Measurements from ENCODE around the gene FBXO39.
"Not testable (repeated sequence)": the region's sequence is repeated elsewhere in the genome, so short reads cannot be mapped to it uniquely, and the experiment has no call there.

The FBXO39 gene

DNA sequence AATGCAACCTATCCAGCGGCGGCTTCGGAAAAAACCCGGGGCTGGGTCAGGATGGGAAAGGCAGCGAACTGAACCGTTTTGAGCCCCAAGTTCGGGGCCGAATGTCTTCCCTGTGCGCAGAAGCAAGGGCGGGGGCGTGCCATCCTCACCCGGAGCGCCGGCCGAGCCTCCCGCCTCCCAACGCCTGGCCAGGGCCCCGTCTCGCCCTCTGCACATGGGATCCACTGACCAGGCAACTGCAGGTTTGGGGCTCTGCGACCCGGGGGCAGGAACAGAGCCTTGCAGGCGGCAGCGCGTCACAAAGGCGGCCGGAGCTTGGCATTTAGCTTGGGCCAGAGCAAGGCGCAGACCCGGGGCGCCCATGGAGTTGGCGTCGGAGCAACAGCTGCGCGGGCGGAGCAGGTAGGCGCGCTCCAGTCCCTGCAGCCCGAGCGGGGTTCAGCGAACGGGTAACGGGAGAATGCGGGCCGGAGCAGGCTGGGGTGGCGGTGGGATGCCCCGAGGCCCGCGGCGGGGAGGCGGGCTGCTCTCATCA lies at the start of gene FBXO39:
Gene FBXO39 (plus strand): TSS at position 345 of the 535 bp plus-strand sequence. CDS start 3,654 bp downstream, outside the sequence.
- FAIRE-seq (no peak), DNase-seq (ENCODE audit: insufficient read length, low spot score) (no peak)

DNA sequence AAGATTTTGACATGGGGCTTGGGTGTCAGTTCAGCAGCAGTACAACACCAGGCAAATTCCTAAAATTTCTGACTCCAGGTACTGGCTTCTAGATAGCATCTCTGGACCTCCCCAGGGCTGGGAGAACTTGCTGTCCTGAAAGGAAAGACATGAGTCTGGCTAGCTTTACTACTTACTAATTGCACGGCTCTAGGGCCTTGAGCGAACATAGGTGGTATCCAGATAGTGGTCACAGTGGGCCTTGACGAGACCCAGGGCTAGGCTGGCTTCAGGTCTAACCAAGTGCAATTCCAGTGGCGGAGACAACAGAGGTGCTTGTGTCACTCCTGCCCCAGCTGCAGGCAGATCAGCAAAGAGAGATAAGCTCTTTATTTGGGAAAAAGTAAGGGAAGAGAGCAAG lies 46.5 kb upstream of the FBXO39 start:
- DNase-seq (ENCODE audit: insufficient read length, low spot score) (no peak), FAIRE-seq (no peak)

DNA sequence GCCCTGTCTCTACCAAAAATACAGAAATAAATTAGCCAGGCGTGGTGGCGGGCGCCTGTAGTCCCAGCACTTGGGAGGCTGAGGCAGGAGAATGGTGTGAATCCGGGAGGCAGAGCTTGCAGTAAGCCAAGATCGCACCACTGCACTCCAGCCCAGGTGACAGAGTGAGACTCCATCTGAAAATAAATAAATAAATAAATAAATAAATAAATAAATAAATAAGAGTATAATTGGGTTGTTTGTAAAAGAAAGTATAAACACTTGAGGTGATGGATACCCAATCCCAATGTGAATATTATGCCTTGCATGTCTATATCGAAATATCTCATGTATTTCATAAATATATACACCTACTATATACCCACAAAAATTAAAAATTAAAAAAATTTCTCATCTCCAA lies 29.4 kb upstream of the FBXO39 start:
- not testable (repeated sequence) for FAIRE-seq

DNA sequence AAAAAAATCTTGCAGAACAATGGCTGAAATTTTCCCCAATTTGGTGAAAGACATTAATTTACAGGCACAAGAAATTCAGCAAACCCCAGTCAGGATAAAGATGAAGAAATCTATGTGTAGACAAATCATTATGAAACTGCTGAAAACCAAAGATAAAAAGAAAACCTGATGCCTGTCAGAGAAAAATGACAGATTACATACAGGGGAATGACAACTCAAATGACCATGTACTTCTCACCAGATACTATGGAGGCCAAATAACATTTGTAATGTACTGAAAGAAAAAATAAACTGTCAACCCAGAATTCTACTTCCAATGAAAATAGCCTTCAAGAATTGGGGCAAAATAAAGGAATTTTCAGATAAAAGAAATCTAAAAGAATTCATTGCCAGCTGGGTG lies 27.4 kb upstream of the FBXO39 start:
- FAIRE-seq (no peak), DNase-seq (ENCODE audit: insufficient read length, low spot score) (no peak)

More for the DNA sequence above, 29.4 kb upstream of the FBXO39 start:
- not testable (repeated sequence) for DNase-seq (ENCODE audit: insufficient read length, low spot score)

DNA sequence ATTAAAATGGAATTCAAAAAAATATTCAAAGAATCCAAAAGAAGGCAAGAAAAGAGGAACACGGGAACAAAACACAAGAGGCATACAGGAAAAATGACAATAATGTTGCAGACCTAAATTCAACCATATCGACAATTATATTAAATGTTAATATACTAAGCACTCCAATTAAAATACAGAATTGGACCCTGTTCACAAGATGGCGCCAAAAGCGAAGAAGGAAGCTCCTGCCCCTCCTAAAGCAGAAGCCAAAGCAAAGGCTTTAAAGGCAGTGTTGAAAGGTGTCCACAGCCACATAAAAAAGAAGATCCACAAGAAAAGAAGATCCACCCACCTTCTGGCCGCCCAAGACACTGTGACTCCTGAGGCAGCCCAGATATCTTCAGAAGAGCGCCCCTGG lies 26.5 kb upstream of the FBXO39 start:
- FAIRE-seq: no peak
- DNase-seq (ENCODE audit: insufficient read length, low spot score): no peak

DNA sequence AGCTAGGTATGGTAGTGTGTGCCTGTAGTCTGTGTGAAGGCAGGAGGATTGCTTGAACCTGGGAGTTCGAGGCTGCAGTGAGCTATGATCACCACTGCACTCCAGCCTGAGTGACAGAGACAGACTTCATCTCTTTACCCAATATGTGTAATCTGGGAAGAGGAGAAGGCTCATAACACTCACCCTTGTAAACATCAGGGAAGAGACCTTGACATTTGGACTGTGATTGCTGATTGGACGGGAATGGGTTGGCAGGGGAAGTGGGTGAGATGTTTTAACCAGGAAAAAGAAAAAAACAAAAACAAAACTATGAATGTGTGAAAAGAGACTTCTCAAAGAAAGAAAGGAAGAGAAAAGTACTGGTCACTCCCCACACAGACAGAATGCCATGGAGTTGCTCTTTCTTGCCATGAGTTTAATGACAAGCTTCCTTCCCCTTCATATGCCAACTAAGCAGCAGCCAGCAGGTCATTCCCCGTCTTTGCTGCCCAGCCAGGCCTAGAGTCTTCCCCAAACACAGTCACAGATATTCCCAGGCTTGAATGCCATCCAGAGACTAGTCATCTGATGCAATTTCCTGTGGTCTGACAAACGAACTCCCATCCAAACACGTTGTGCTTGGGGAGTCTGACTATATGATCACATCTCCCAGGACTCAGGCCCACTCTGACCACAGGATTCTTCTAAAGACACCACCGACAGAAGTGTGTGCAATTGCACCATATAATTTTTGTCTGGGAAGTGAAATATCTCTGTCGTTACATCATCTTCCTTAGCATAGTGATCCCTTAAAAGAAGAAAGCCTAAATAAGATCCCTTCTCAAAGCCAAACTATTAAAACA lies 23.7 kb upstream of the FBXO39 start:
- FAIRE-seq (no peak), DNase-seq (ENCODE audit: insufficient read length, low spot score) (no peak)

DNA sequence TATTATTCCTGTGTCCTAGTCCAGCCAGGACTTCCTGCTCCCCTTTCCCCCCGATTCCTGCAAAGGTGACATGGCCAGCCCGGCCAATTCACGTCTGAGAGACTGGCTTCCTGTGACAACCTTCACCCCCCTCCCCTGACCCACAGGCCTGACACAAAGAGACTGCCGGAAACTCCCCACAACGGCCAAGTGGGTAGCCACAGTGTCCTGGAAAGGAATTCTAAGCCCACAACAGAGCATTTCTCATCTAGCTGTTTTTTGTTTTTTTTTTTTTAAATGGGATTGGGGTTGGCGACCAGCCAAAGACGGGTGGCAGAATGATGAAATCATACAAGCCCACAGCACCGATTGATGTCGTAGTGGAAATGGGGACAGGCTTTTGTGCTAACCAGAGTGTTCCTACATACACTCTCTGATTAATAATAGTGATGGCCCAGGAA lies 23.0 kb upstream of the FBXO39 start:
- DNase-seq (ENCODE audit: insufficient read length, low spot score) (no peak), FAIRE-seq (no peak)

DNA sequence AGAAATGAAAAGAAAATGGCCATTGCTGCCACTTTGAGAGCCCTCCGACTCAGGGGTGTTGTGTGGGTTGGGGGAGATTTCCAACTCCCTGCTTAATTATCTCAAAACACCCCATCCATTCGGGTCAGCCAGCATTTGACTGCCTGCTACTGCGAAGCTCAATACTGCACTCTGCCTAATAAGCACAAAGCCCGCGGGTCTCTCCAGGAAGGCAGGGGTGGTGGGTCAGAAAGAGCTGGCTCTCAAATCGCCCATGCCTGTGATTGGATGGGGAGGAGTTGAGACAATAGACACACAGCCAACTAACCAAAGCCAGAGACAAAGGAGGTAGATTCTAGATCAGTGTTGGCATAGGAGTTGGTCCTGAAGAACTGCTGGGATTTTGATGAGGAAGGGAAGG lies 22.5 kb upstream of the FBXO39 start:
- peak; percentile 26 for FAIRE-seq

DNA sequence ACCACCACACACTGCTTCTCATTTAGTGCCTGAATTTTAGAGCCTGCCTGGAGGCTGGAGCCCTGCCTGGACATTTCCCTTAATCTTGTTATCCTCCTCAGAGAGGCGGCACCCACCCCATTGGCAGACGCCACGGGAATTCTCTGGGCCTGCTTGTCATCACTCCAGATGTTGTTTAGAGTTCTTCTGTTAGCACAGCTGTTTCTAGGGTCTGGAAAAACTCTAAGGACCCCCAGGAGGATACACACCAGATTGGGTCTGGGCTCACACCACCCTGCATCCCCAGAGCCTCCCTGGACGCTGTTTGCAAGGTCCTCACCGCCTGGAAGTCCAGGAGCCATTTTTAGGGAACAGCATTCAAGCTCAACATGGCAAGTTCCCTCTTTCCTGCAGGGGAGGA lies 20.7 kb upstream of the FBXO39 start:
- DNase-seq (ENCODE audit: insufficient read length, low spot score) (no peak), FAIRE-seq (no peak)

More for the DNA sequence above, 22.5 kb upstream of the FBXO39 start:
- no peak for DNase-seq (ENCODE audit: insufficient read length, low spot score)

DNA sequence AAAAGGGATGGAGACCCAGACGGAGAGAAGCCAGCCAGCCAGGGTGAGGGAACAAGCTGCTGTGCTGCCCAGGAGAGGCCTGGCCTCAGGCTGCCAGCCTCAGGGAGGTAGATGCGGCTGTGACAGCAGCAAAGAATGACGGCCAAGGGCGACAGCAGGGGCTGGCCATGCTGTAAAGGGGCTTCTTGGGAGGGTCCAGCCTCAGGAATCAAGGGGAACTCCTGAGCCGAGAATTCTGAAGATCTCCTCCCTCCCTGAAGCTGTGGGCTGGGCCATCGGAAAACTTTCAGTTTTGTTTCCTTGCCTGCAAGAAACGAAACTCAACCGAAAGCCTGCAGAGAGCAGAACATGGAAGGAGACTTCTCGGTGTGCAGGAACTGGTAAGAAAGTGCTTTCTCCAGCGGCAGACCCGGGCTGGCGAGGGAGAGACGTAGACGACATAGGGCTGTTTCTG lies 20.3 kb upstream of the FBXO39 start, which contains the start of gene XAF1:
Gene XAF1 (plus strand): TSS at position 316 of the 454 bp plus-strand sequence. CDS start 33 bp downstream, at position 349.
- DNase-seq (ENCODE audit: insufficient read length, low spot score): no peak
- peak; percentile 99 for FAIRE-seq

DNA sequence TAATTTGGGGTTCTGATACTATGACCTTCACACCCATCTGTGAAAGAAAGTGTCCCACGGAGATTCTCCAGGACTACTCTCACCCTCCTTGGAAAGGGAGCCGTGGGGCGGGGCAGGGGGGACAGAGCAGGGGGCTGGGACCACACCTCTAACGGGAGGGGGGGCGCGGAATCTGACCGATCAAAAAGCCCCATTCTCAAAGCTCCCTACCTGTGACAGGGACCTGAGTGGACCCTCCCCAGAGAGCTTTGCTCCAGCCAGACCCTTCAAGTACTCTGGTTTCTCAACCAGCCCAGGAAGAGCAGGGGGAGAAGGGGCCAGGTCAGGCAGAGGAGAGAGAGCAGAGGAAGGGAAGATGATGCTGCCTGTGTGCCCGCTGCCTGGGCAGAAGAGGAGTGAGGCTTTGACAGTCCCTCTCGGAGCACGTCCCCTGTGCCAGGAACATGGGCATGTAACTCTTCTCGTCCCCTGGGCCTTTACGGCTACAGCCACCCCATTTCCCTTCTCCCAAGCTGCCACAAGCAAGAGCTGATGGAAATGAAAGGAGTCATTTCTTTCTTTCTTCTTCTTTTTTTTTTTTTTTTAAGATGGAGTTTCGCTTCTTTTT lies 19.5 kb upstream of the FBXO39 start:
- no peak for FAIRE-seq

DNA sequence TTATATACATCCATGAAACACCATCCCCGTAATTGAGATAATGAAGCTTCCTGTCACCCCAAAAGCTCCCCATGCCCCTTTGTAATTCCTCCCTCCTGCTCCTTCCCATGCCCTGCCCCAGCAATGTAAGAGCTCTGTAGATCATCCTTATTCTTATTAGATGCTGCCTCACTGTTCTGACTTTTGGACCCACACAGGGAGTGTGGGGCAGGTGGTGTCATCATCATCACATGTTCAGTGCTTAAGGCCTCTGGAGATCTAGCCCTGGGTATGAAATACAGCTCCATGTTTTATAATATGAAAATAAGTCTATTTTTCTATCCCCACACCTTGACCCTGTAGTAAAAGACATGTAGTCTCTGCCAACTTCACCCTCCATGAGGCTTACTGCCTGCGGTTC lies 18.3 kb upstream of the FBXO39 start:
- DNase-seq (ENCODE audit: insufficient read length, low spot score) (no peak), FAIRE-seq (peak; percentile 69)

More for the DNA sequence above, 19.5 kb upstream of the FBXO39 start:
- DNase-seq (ENCODE audit: insufficient read length, low spot score): no peak

DNA sequence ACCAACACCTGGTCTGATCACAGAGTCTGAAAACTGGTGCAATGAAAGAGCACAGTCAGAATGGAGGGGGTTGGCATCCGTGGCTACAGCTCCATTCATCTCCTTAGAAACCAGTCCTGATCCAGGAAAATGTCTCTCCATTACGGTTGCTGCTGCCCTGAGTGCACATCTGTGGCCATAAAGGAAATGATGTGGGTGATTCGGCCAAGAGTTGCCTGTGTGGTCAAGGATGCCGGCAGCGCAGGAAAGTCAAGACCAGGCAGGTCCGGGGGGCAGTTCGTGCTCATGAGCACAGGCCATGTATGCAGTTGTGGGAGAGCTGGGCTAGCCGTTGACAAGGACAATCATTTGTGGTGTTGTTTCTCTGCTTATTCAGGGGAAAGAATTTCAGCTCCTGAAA lies 14.2 kb upstream of the FBXO39 start:
- no peak for FAIRE-seq

DNA sequence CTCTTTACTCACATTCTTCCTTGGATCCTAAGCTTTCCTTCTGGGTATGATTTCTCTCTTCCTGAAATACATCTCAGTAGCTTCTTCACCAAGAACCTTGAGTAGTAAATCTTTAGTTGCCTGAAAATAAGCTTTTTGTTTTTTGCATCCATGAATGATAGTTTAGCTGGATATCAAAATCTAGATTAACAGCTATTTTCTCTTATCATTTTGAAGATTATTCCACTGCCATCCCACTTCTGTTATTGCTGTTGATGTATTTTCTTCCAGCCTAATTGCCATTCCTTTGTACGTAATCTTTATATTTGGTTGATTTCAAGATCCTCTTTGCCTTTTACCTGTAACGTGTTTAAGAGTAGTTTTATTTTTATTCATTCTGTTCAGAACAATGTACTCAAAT lies 7.6 kb upstream of the FBXO39 start:
- FAIRE-seq (no peak), DNase-seq (ENCODE audit: insufficient read length, low spot score) (no peak)

More for the DNA sequence above, 14.2 kb upstream of the FBXO39 start:
- DNase-seq (ENCODE audit: insufficient read length, low spot score): no peak

DNA sequence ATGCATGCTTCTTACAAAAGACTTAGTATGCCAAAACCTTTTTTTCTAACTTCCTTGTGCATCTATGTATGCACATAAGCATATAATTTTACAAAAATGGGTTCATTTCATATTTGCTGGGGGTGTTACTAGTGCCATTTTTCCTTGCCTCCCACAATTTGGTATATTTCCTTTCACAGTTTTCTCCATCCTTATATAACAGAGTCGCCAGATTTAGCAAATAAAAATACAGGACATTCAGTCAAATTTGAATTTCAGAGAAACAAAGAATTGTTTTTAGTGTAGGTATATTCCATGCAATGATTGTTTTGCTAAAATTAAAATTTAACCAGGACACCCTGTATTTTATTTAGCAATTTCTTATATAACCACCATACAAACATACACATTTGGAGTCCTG lies 4.0 kb upstream of the FBXO39 start:
- no peak for DNase-seq (ENCODE audit: insufficient read length, low spot score)
- no peak for FAIRE-seq

DNA sequence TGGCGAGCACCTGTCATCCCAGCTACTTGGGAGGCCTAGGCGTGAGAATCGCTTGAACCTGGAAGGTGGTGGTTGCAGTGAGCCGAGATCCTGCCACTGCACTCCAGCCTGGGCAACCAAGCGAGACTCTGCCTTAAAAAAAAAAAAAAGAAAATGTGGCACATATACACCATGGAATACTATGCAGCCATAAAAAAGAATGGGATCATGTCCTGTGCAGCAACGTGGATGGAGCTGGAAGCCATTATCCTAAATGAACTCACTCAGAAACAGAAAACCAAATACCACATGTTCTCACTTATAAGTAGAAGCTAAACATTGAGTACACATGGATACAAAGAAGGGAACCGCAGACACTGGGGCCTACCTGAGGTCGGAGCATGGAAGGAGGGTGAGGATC lies 1.1 kb upstream of the FBXO39 start:
- FAIRE-seq; DNase-seq (ENCODE audit: insufficient read length, low spot score): not testable (repeated sequence)

DNA sequence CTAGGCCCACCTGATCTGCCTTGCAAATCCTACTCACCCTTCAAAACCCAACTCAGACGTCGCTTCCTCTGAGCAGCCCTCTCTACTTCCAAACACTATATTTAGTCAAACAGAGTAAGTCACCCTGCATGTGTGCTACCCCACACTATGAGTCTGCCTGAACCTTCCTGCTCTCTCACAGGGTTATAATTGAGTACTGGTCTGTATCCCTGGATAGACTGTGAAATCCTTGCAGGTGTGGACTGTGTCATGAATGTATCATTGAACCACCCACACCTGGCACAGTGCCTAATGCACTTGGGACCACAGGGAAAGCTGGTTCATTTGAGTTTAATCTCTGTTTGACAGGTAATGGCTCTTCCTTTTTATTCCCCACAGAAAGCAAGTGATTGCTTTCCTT lies 3.4 kb downstream of the FBXO39 start:
- FAIRE-seq (no peak), DNase-seq (ENCODE audit: insufficient read length, low spot score) (no peak)

DNA sequence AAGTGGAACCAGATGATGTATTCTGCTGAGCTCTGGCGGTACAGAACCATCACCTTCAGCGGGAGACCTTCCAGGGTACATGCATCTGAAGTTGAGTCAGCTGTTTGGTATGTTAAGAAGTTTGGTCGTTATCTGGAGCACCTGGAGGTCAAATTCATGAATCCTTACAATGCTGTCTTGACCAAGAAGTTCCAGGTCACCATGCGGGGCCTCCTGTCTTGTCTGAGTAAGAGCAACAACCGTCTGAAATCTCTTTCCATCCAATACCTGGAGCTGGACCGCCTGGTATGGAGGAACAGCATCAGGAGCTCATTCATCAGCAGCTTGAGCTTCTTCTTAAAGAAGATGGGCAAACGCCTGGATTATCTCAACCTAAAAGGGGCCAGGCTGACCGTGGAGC lies 4.0 kb downstream of the FBXO39 start:
- FAIRE-seq (no peak), DNase-seq (ENCODE audit: insufficient read length, low spot score) (no peak)

DNA sequence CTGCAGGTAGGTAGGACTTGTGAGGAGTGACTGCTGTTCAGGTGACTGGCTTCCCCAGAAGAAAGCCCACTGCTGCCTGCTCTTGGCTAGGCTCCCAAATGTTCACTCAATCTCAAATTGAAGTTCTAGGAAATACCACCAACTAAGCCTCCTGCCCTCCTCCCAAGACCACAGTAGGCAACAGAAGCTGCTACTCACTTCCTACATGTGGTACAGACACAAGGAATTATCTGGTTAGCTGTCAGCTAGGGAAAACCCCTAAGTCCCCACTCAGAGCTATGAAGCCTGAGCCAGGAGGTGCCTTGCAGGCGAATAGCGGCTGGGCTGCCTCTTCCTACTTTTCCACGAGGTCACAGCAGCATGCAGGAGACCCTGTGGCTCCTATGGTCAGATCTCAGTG lies 4.9 kb downstream of the FBXO39 start:
- FAIRE-seq: no peak
- DNase-seq (ENCODE audit: insufficient read length, low spot score): no peak

DNA sequence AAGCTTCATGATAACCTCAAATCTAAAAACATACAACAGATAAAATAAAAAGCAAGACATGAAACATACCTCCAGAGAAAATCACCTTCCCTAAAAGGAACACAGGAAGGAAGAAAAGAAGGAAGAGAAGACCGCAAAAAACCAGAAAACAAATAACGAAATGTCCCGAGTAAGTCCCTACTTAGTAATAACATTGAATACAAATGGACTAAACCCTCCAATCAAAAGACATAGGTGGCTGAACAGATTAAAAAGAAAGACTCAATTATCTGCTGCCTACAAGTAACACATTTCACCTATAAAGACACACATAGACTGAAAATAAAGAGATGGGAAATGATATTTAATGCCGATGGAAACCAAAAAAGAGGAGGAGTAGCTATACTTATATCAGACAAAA lies 6.2 kb downstream of the FBXO39 start:
- FAIRE-seq (no peak), DNase-seq (ENCODE audit: insufficient read length, low spot score) (no peak)

DNA sequence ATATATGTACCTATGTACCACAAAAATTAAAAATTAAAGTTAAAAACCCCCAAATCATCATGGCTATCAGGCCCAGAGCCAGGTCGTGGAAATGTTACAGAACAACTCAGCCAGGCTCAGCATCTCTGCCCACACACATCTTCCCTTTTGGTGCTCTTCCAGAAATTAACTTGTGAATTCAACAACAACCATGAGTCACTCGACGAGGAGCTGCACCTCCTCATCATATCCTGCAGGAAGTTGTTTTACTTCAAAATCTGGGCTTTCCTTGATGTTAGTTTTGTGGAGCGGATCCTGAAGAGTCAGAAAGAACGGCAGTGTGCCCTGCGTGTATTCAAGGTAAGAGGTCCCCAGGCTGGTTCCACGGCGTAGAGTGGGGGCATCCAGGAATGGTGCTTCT lies 10.6 kb downstream of the FBXO39 start:
- DNase-seq (ENCODE audit: insufficient read length, low spot score): no peak

More for the DNA sequence above, 10.6 kb downstream of the FBXO39 start:
- FAIRE-seq: no peak
